Ascending aorta (tissue), 2 donors: ENCODE measurements around the gene SH2D3C. TPM values are rescaled to one million over a fixed set of nuclear protein-coding genes. Genes with fewer than 3 reads are reported as not detected.
A peak's percentile ranks its signal among the peaks of the same experiment; 100 is the strongest.

Experiments
- DNase-seq, 2 donors: peaks; one replicate each; pipeline ENCODE4 v3.0.0-alpha.2; 2019; ENCODE audit warnings: low spot score in 2 of 2
- H3K27ac ChIP-seq, 2 donors: fragments of 200-600 bp; sonication (generic); one replicate each; pipeline ENCODE4 v1.5.1; 2016 to 2017; ENCODE audit warnings: mild to moderate bottlenecking in 1 of 2
- H3K27me3 ChIP-seq: fragments of 200-600 bp; sonication (generic); one replicate; pipeline ENCODE4 v1.5.1; 2017
- H3K36me3 ChIP-seq, 2 donors: fragments of 200-600 bp; sonication (generic); one replicate each; pipeline ENCODE4 v1.5.1; 2016
- H3K4me1 ChIP-seq, 2 donors: fragments of 200-600 bp; sonication (generic); one replicate each; pipeline ENCODE4 v1.5.1; 2016 to 2017; ENCODE audit warnings: mild to moderate bottlenecking in 1 of 2
- H3K4me3 ChIP-seq, 2 donors: fragments of 200-600 bp; sonication (generic); one replicate each; pipeline ENCODE4 v1.5.1; 2016 to 2017; ENCODE audit warnings: mild to moderate bottlenecking in 1 of 2
- H3K9me3 ChIP-seq, 2 donors: fragments of 200-600 bp; sonication (generic); one replicate each; pipeline ENCODE4 v1.5.1; 2016
- CTCF ChIP-seq, 3 experiments: fragments of 200-600 bp in 2 of 3; fragments of 450-650 bp in 1 of 3; sonication (generic) in 2 of 3; IDR thresholded peaks; one replicate each; pipeline ENCODE4 v1.5.1; 2016 to 2019; ENCODE audit warnings: antibody characterized with exemption in 3 of 3, mild to moderate bottlenecking in 1 of 3, moderate library complexity in 1 of 3
- intact Hi-C: fragments of 100-400 bp; cut with DNase I; formaldehyde crosslinking; loops from one replicate; pipeline ENCODE4 v1.15.1; 2023
- total RNA-seq: library from RNA; depleted of rRNA; stranded (reverse); fragments of >200 nt; gene quantifications from one replicate; pipeline ENCODE4 v1.1.0, GENCODE V29; 2016

Gene SH2D3C
- total RNA-seq, 1 donor from 2014 or later, result 49.5 TPM

DNA sequence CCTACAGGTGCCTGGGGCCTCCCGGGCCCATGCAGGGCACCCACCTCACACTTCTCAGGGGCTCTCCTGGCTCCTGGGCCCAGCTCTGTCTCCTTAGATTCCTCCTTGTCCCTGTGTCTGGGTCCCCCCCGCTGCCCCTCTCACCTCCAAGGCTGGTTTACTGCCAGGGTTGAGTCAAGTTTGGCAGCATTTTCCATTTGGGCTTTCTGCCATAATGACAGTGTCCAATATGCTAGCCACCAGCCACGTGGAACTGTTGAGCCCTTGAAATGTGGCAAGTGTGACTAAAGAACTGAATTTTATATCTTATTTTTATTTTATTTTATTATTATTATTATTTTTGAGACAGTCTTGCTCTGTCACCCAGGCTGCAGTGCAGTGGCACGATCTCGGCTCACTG is 60.7 kb downstream of the SH2D3C start:
- Histone ChIP-seq H3K4me1 (peaks cover 0 to 10% of the 10 kb centered on the region in 2 donors), H3K27ac (no peak overlapping the region), H3K36me3 (no peaks in the 10 kb centered on the region), H3K9me3 (no peaks in the 10 kb centered on the region), H3K27me3 (no peaks in the 10 kb centered on the region), H3K4me3 (no peak overlapping the region)
- intact Hi-C loops, result loop anchor here (5.0 kb wide), 2 partner anchors 105 to 200 kb away; partner anchors contain the start of genes ST6GALNAC4 and STXBP1
- DNase-seq, result no peak
- no peak for TF ChIP-seq CTCF (IDR thresholded peaks at IDR 0.05)

DNA sequence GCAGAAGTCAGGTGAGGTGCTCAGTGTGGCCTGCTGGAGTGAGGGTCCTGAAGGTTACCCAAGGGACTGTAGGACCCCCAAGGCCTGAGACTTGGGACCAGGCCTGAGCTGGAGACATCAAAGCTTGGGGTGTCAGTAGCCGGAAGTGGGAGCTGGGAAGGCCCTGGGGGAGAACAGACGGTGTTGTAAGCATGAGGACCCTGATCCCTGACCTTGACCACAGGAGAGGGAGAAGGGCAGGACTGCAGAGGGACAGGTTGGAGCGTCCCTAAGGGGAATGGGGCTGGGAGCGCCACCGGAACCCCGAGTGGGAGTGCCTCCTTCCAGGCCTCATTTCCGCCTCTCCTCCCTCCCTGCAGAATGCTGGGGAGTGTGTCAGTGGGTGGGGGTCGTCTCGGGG is 62.1 kb downstream of the SH2D3C start:
- H3K4me3 ChIP-seq, result peak overlapping the region; percentile 61 to 93
- peaks cover 0 to 10% of the 10 kb centered on the region in 2 donors for H3K4me1 ChIP-seq
- no peak for DNase-seq
- H3K9me3 ChIP-seq, result no peaks in the 10 kb centered on the region
- peak overlapping the region; percentile 82 to 85 for H3K27ac ChIP-seq
- H3K27me3 ChIP-seq, result no peaks in the 10 kb centered on the region
- TF ChIP-seq CTCF (IDR thresholded peaks at IDR 0.05), result no peak
- intact Hi-C loops, result loop anchor here (5.0 kb wide), 2 partner anchors 104 to 201 kb away; partner anchors contain the start of genes ST6GALNAC4 and STXBP1
- H3K36me3 ChIP-seq, result no peaks in the 10 kb centered on the region

- Histone ChIP-seq H3K9me3 (no peaks in the 10 kb centered on the region), H3K27ac (peak within 1 kb of the TSS; percentile 82 to 85), H3K4me3 (peak within 1 kb of the TSS; percentile 61 to 93), H3K4me1 (peaks cover 0 to 10% of the 10 kb centered on the region in 2 donors), H3K27me3 (no peaks in the 10 kb centered on the region), H3K36me3 (no peaks in the 10 kb centered on the region)
- intact Hi-C loops, result loop anchor here (1.0 to 5.0 kb wide), 5 partner anchors 16 to 202 kb away; partner anchors contain the start of genes CDK9, ST6GALNAC4, STXBP1 and TOR2A
- peak; percentile 84 to 99 for DNase-seq
- TF ChIP-seq CTCF (IDR thresholded peaks at IDR 0.05), result no peak
Observed at GRCh38 chr9:127715470-127716337, 62.8 kb downstream of the SH2D3C start, which contains the start of the genes PTRH1 and TTC16. PTRH1 (minus strand) TSS chr9:127715663; CDS start chr9:127715639, 24 bp downstream. TTC16 (plus strand) TSS chr9:127716079; CDS start chr9:127716146, 67 bp downstream.

DNA sequence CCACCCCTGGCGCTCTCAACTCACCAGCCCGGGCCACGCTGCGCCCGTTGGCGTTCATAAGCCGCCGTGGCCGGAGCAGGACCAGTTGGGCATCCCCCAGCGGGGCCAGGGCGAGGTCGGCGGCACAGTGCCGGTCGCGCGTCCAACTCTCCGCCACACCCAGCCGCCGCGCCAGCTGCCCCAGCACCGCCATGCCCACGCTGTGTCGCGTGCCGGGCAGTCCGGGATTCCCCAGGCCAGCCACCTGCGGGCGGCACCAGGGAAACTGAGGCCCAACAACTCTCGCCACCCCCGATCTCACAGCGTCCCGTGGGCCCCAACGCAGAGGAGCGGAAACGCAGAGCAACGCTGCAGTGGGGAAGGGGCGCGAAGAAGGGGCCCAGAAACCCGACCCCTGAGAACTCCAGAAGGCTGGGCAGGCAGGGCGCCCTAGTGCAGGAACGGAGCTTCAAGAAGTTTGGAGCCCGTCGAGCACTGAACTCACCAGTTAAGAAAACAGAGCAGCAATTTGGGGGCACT is 63.5 kb downstream of the SH2D3C start:
- Histone ChIP-seq H3K9me3 (no peaks in the 10 kb centered on the region), H3K4me3 (peak overlapping the region; percentile 61 to 93), H3K27ac (peak overlapping the region; percentile 82 to 85), H3K4me1 (peaks cover 0 to 10% of the 10 kb centered on the region in 2 donors), H3K36me3 (no peaks in the 10 kb centered on the region), H3K27me3 (no peaks in the 10 kb centered on the region)
- TF ChIP-seq CTCF (IDR thresholded peaks at IDR 0.05), result no peak
- intact Hi-C loops, result loop anchor here (1.0 to 5.0 kb wide), 5 partner anchors 16 to 202 kb away; partner anchors contain the start of genes CDK9, ST6GALNAC4, STXBP1 and TOR2A
- no peak for DNase-seq

- DNase-seq, result no peak
- Histone ChIP-seq H3K4me3 (peak overlapping the region; percentile 61 to 93), H3K27me3 (no peaks in the 10 kb centered on the region), H3K9me3 (no peaks in the 10 kb centered on the region), H3K27ac (no peak overlapping the region), H3K4me1 (peaks cover 0 to 10% of the 10 kb centered on the region in 2 donors), H3K36me3 (no peaks in the 10 kb centered on the region)
- intact Hi-C loops, result loop anchor here (2.0 kb wide), 1 partner anchor 73 kb away; the partner anchor contains the start of gene CDK9
- TF ChIP-seq CTCF (IDR thresholded peaks at IDR 0.05), result no peak
Observed at GRCh38 chr9:127714020-127714750, 64.3 kb downstream of the SH2D3C start.
